ENCODE data around the gene TTN.

The TTN gene

DNA sequence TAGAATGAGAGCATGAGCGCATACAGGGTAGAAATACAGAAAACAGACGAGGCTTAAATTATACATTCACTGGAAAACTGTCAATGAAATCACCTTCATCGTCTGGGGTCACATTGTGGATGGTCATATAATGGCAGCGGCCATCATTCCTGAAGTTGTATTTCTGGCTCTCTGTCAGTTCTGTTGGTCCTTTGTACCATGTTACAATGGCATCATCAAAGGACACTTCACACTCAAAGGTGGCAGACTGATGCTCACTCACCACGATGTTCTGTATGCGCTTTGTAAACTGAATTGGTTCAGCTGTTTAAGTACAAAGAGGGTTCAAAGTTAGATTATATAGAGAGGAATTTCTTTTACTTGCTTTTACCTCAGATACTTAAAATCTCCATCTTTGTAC is 104.9 kb downstream of the TTN start:
- H3K36me3 ChIP-seq (ENCODE audit: control insufficient read depth in 1 of 2, insufficient read depth in 2 of 2, low read length in 2 of 2), result no peaks in the 10 kb centered on the region
- H3K4me3 ChIP-seq (ENCODE audit: low read depth in 1 of 2, low read length in 2 of 2), result no peak overlapping the region
- no peaks in the 10 kb centered on the region for H3K9me3 ChIP-seq (ENCODE audit: control insufficient read depth in 1 of 2, low read length in 2 of 2)
- no peaks in the 10 kb centered on the region for H3K4me1 ChIP-seq (ENCODE audit: control insufficient read depth in 1 of 2, insufficient read depth in 2 of 2, low read length in 2 of 2)
- no peak overlapping the region for H3K27ac ChIP-seq (ENCODE audit: low read length)
- H3K27me3 ChIP-seq (ENCODE audit: low read depth, low read length), result no peaks in the 10 kb centered on the region

DNA sequence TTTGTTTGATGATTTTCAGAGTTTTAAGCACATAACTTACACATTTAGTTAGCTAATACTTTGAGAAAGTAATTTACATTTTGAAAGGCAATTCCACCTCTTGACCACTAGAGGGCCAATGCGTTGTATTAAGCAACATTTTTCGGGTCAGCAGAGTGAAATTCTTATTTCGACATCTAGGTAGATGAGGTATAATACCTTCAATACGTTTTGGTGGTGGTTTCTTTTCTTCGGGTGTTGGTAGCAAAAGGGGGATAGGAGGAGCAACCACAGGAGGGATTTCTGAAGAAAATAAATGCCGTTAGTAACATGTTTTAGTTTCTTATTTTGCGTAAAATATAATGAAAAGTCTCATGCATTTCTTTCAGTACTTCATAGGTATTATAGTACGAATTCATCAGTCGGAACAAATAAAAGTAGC is 106.3 kb downstream of the TTN start:
- H3K27me3 ChIP-seq (ENCODE audit: low read depth, low read length), result no peaks in the 10 kb centered on the region
- H3K36me3 ChIP-seq (ENCODE audit: control insufficient read depth in 1 of 2, insufficient read depth in 2 of 2, low read length in 2 of 2), result no peaks in the 10 kb centered on the region
- no peak overlapping the region for H3K4me3 ChIP-seq (ENCODE audit: low read depth in 1 of 2, low read length in 2 of 2)
- no peak overlapping the region for H3K27ac ChIP-seq (ENCODE audit: low read length)
- H3K9me3 ChIP-seq (ENCODE audit: control insufficient read depth in 1 of 2, low read length in 2 of 2), result no peaks in the 10 kb centered on the region
- no peaks in the 10 kb centered on the region for H3K4me1 ChIP-seq (ENCODE audit: control insufficient read depth in 1 of 2, insufficient read depth in 2 of 2, low read length in 2 of 2)

DNA sequence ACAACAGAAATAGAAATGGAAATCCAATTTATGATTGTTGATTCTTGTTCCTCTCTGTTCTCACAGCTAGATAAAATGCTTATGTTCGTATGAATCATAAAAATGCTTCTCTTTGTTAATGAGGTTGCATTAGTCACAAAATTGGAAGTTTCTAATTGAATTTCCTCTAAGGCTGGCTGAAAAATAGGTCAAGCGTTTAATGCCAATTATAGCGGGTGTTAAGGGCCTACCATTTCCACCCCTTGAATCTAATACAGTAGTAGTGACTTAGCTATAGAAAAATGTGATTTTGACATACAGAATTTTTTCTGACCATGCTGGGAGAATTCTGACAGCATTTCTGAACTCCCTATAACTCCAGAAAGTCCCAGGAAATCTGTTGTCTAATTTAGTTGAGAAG is 107.1 kb downstream of the TTN start:
- no peak overlapping the region for H3K4me3 ChIP-seq (ENCODE audit: low read depth in 1 of 2, low read length in 2 of 2)
- no peak overlapping the region for H3K27ac ChIP-seq (ENCODE audit: low read length)
- no peaks in the 10 kb centered on the region for H3K36me3 ChIP-seq (ENCODE audit: control insufficient read depth in 1 of 2, insufficient read depth in 2 of 2, low read length in 2 of 2)
- no peaks in the 10 kb centered on the region for H3K4me1 ChIP-seq (ENCODE audit: control insufficient read depth in 1 of 2, insufficient read depth in 2 of 2, low read length in 2 of 2)
- H3K9me3 ChIP-seq (ENCODE audit: control insufficient read depth in 1 of 2, low read length in 2 of 2), result no peaks in the 10 kb centered on the region
- no peaks in the 10 kb centered on the region for H3K27me3 ChIP-seq (ENCODE audit: low read depth, low read length)

DNA sequence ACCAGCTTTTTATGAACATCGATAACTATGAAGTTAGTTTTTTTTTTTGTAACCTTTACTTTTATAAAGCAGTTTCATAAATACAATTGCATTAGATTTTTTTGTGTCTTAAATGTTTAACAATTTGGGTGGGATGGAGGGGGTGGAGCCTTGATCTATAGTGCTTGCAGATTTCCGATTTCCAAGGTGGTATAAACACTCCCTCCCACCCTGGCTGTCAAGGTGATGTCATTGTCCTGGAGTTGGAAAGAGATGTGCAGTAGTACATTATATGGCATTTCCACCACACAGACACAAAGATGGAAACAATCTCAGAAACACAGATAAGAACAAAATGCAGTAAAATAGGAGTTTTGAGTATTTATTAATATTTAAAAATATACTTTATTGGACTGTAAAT is 114.4 kb downstream of the TTN start:
- Histone ChIP-seq H3K9me3 (ENCODE audit: control insufficient read depth in 1 of 2, low read length in 2 of 2) (no peaks in the 10 kb centered on the region), H3K27me3 (ENCODE audit: low read depth, low read length) (no peaks in the 10 kb centered on the region), H3K27ac (ENCODE audit: low read length) (no peak overlapping the region), H3K4me3 (ENCODE audit: low read depth in 1 of 2, low read length in 2 of 2) (no peak overlapping the region), H3K36me3 (ENCODE audit: control insufficient read depth in 1 of 2, insufficient read depth in 2 of 2, low read length in 2 of 2) (no peaks in the 10 kb centered on the region), H3K4me1 (ENCODE audit: control insufficient read depth in 1 of 2, insufficient read depth in 2 of 2, low read length in 2 of 2) (no peaks in the 10 kb centered on the region)

DNA sequence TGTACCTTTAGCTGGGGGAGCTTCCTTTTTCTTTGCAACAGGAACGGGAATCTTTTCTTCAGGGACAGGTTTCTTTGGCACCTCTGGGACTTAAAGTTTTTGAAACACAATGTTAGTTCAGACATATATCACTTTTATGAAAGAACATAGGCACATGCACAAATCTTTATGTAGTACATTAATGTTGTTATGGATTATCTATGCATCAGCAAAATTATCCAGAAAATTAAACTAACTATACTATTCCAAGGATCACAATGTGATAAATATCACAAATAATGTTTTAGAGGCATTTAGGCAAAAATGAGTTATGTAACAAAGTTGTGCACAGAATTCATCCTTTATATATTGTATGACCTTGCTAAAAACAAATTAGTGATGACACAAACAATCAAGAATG is 117.4 kb downstream of the TTN start:
- Histone ChIP-seq H3K36me3 (ENCODE audit: control insufficient read depth in 1 of 2, insufficient read depth in 2 of 2, low read length in 2 of 2) (no peaks in the 10 kb centered on the region), H3K27me3 (ENCODE audit: low read depth, low read length) (no peaks in the 10 kb centered on the region), H3K4me3 (ENCODE audit: low read depth in 1 of 2, low read length in 2 of 2) (no peak overlapping the region), H3K9me3 (ENCODE audit: control insufficient read depth in 1 of 2, low read length in 2 of 2) (no peaks in the 10 kb centered on the region), H3K27ac (ENCODE audit: low read length) (no peak overlapping the region), H3K4me1 (ENCODE audit: control insufficient read depth in 1 of 2, insufficient read depth in 2 of 2, low read length in 2 of 2) (no peaks in the 10 kb centered on the region)

DNA sequence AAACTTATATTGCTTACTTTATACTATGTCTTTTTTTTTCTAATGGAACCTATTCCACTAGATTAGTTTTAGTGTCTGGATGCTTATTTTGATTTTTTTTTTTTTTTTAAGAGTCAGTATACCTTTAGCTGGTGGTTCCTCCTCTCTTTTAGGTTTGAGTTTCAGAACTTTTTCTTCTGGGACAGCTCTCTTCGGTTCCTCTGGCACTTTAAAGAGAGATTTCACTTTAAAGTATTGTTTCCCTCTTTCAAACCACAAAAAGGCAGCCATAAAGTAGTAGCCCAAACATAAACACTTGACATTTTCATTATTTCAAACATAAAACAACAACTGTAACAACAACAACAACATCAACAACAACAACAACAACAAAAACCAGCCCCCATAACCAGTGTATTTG is 123.3 kb downstream of the TTN start:
- no peaks in the 10 kb centered on the region for H3K4me1 ChIP-seq (ENCODE audit: control insufficient read depth in 1 of 2, insufficient read depth in 2 of 2, low read length in 2 of 2)
- no peak overlapping the region for H3K27ac ChIP-seq (ENCODE audit: low read length)
- H3K4me3 ChIP-seq (ENCODE audit: low read depth in 1 of 2, low read length in 2 of 2), result no peak overlapping the region

DNA sequence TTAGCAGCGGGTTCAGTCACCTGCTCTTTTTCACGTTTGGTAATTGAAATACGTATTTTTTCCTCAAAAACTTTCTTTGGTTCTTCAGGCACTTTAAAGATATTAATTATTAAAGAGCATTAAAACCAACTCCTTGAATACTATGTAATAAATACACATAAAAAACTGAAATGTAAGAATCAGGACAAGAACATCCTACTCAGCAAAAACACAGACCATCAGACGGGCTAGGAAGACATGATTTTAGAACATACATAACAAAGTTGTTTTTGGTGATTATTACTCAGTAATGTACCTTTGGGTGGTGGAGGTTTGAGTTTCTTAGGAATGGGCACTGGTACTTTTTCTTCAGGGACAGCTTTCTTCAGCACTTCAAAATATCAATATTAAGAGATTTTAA is 126.1 kb downstream of the TTN start:
- Histone ChIP-seq H3K27me3 (ENCODE audit: low read depth, low read length) (no peaks in the 10 kb centered on the region), H3K36me3 (ENCODE audit: control insufficient read depth in 1 of 2, insufficient read depth in 2 of 2, low read length in 2 of 2) (no peaks in the 10 kb centered on the region), H3K4me1 (ENCODE audit: control insufficient read depth in 1 of 2, insufficient read depth in 2 of 2, low read length in 2 of 2) (no peaks in the 10 kb centered on the region), H3K27ac (ENCODE audit: low read length) (no peak overlapping the region), H3K4me3 (ENCODE audit: low read depth in 1 of 2, low read length in 2 of 2) (no peak overlapping the region), H3K9me3 (ENCODE audit: control insufficient read depth in 1 of 2, low read length in 2 of 2) (no peaks in the 10 kb centered on the region)

More for the DNA sequence above, 123.3 kb downstream of the TTN start:
- Histone ChIP-seq H3K36me3 (ENCODE audit: control insufficient read depth in 1 of 2, insufficient read depth in 2 of 2, low read length in 2 of 2) (no peaks in the 10 kb centered on the region), H3K27me3 (ENCODE audit: low read depth, low read length) (no peaks in the 10 kb centered on the region), H3K9me3 (ENCODE audit: control insufficient read depth in 1 of 2, low read length in 2 of 2) (no peaks in the 10 kb centered on the region)

DNA sequence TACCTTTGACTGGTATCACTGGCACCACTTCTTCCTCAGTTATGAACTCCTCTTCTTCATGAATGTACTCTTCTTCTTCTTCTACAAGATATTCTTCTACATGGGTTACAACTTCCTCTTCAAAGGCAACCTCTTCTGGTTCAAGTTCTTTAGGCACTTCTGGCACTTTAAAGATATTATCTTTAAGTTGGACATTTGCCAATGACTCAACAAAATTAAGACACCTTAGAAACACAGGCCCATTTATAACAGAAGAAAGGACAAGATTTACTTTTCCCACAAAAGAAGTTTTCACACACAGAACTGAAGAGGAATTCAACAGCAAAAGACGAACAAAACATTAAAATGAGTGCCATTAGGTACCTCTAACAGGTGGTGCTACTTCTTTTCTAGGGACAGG is 127.3 kb downstream of the TTN start:
- no peaks in the 10 kb centered on the region for H3K27me3 ChIP-seq (ENCODE audit: low read depth, low read length)
- H3K4me3 ChIP-seq (ENCODE audit: low read depth in 1 of 2, low read length in 2 of 2), result no peak overlapping the region
- H3K9me3 ChIP-seq (ENCODE audit: control insufficient read depth in 1 of 2, low read length in 2 of 2), result no peaks in the 10 kb centered on the region
- H3K36me3 ChIP-seq (ENCODE audit: control insufficient read depth in 1 of 2, insufficient read depth in 2 of 2, low read length in 2 of 2), result no peaks in the 10 kb centered on the region
- H3K27ac ChIP-seq (ENCODE audit: low read length), result no peak overlapping the region
- no peaks in the 10 kb centered on the region for H3K4me1 ChIP-seq (ENCODE audit: control insufficient read depth in 1 of 2, insufficient read depth in 2 of 2, low read length in 2 of 2)

DNA sequence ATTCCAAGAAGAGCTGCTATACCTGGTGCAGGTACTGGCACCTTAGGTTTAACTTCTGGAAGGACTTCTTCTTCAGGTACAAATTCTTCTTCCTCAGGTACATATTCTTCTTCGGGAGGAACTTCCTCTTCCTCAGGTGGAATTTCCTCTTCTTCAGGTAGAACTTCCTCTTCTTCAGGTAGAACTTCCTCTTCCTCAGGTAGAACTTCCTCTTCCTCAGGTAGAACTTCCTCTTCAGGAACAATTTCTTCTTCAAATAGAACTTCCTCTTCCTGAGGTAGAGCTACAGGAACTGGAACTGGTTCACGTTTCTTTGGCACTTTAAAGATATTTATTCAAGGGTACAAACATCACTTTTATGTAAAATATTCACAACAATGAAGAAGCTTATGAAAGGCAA is 129.6 kb downstream of the TTN start:
- Histone ChIP-seq H3K4me1 (ENCODE audit: control insufficient read depth in 1 of 2, insufficient read depth in 2 of 2, low read length in 2 of 2) (no peaks in the 10 kb centered on the region), H3K27me3 (ENCODE audit: low read depth, low read length) (no peaks in the 10 kb centered on the region), H3K27ac (ENCODE audit: low read length) (no peak overlapping the region), H3K36me3 (ENCODE audit: control insufficient read depth in 1 of 2, insufficient read depth in 2 of 2, low read length in 2 of 2) (no peaks in the 10 kb centered on the region), H3K4me3 (ENCODE audit: low read depth in 1 of 2, low read length in 2 of 2) (no peak overlapping the region), H3K9me3 (ENCODE audit: control insufficient read depth in 1 of 2, low read length in 2 of 2) (no peaks in the 10 kb centered on the region)

DNA sequence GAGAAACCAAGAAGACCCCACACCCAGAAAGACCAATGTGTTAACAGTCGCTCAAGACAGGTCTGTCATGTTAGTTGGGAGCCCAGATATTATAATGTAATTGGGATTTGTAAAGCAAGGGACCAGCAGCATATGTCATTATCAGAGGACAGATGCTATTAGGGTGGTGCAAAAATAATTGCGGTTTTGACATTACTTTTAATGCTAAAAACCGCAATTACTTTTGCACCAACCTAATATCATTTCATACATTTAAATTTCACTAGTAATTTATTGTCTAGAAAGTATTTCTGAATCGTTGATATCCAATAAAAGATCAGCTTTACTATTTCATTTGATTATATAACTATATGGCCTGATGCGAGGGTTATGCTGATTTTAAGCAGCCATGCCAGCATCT is 131.2 kb downstream of the TTN start:
- Histone ChIP-seq H3K36me3 (ENCODE audit: control insufficient read depth in 1 of 2, insufficient read depth in 2 of 2, low read length in 2 of 2) (no peaks in the 10 kb centered on the region), H3K27ac (ENCODE audit: low read length) (no peak overlapping the region), H3K4me3 (ENCODE audit: low read depth in 1 of 2, low read length in 2 of 2) (no peak overlapping the region), H3K27me3 (ENCODE audit: low read depth, low read length) (no peaks in the 10 kb centered on the region), H3K9me3 (ENCODE audit: control insufficient read depth in 1 of 2, low read length in 2 of 2) (no peaks in the 10 kb centered on the region), H3K4me1 (ENCODE audit: control insufficient read depth in 1 of 2, insufficient read depth in 2 of 2, low read length in 2 of 2) (no peaks in the 10 kb centered on the region)

DNA sequence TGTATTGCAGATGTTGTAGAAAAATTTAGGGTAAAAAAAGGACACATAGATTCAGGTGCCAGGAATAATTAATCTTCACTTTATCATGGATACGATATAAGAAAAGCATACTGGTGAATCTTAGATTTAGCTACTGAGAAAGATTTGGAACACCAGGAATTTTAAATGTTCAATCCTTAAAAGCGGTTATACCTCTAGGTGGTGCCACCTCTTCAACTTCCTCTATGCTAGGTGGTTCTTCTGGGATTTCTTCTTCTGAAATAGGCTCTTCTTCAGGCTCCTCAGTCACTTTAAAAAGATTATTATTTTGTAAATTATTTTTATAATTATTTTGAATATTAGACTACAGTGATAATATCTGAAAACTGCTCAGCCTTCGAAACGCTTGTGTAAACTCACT is 133.1 kb downstream of the TTN start:
- no peaks in the 10 kb centered on the region for H3K9me3 ChIP-seq (ENCODE audit: control insufficient read depth in 1 of 2, low read length in 2 of 2)
- no peaks in the 10 kb centered on the region for H3K36me3 ChIP-seq (ENCODE audit: control insufficient read depth in 1 of 2, insufficient read depth in 2 of 2, low read length in 2 of 2)
- no peaks in the 10 kb centered on the region for H3K27me3 ChIP-seq (ENCODE audit: low read depth, low read length)
- H3K4me1 ChIP-seq (ENCODE audit: control insufficient read depth in 1 of 2, insufficient read depth in 2 of 2, low read length in 2 of 2), result no peaks in the 10 kb centered on the region
- no peak overlapping the region for H3K4me3 ChIP-seq (ENCODE audit: low read depth in 1 of 2, low read length in 2 of 2)
- H3K27ac ChIP-seq (ENCODE audit: low read length), result no peak overlapping the region

DNA sequence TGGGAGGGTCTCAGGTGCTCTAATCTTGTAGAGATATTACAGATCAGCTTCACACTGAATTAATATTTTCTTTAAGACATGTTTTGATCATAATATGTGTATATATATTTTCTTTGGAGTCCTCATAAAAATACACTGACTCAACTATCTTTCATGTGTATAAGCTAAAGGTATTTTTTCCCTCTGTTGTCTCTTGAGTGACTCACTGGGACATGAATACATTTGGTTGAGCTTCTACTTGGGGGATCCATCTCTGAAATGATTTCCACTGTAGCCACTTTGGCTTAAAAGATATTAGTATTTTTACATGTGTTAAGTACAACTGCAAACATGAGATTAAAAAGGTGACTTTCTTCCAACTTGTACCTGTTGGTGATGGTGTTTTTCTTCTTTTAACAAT is 140.8 kb downstream of the TTN start:
- Histone ChIP-seq H3K36me3 (ENCODE audit: control insufficient read depth in 1 of 2, insufficient read depth in 2 of 2, low read length in 2 of 2) (no peaks in the 10 kb centered on the region), H3K4me3 (ENCODE audit: low read depth in 1 of 2, low read length in 2 of 2) (no peak overlapping the region), H3K4me1 (ENCODE audit: control insufficient read depth in 1 of 2, insufficient read depth in 2 of 2, low read length in 2 of 2) (no peaks in the 10 kb centered on the region), H3K27ac (ENCODE audit: low read length) (no peak overlapping the region), H3K27me3 (ENCODE audit: low read depth, low read length) (no peaks in the 10 kb centered on the region), H3K9me3 (ENCODE audit: control insufficient read depth in 1 of 2, low read length in 2 of 2) (no peaks in the 10 kb centered on the region)

Measured in muscle layer of duodenum (tissue), 2 donors.